ENCODE results near the gene CDK5RAP2. TPM values are rescaled to one million over a fixed set of nuclear protein-coding genes. Genes with fewer than 3 reads are reported as not detected.

CDK5RAP2 gene
- total and polyA plus RNA-seq, 8 donors = 14.8 to 37.1 (median 21.7) TPM

GRCh38 chr9:120436446-120436845, 143.5 kb downstream of the CDK5RAP2 start:
- DNase-seq (no peak), FAIRE-seq (no peak), ATAC-seq (no peak)
- peaks cover 0 to 7% (median 0%) of the 10 kb centered on the region in 3 donors for H3K4me1 ChIP-seq
- no peak for TF ChIP-seq CTCF (IDR thresholded peaks at IDR 0.05)
- H3K27ac ChIP-seq = no peak overlapping the region
- peaks cover 0 to 9% (median 0%) of the 10 kb centered on the region in 3 donors for H3K36me3 ChIP-seq
- WGBS, 2 donors = 88 to 90% methylated on average over 3 of the region's 3 CpGs
- H3K4me3 ChIP-seq = no peak overlapping the region
- no peaks in the 10 kb centered on the region for H3K9me3 ChIP-seq
- intact Hi-C loops (cut with DNase I) = no loop called here
- no peaks in the 10 kb centered on the region for H3K27me3 ChIP-seq

- Histone ChIP-seq H3K36me3 (peaks cover 0 to 9% (median 0%) of the 10 kb centered on the region in 3 donors), H3K4me1 (peaks cover 0 to 7% (median 0%) of the 10 kb centered on the region in 3 donors), H3K27me3 (no peaks in the 10 kb centered on the region), H3K9me3 (no peaks in the 10 kb centered on the region), H3K27ac (no peak overlapping the region), H3K4me3 (no peak overlapping the region)
- peak; percentile 29 for FAIRE-seq
- no peak for TF ChIP-seq CTCF (IDR thresholded peaks at IDR 0.05)
- intact Hi-C loops (cut with DNase I) = no loop called here
- 95 to 96% methylated on average over 1 of the region's 1 CpG for WGBS, 2 donors
- no peak for DNase-seq
- ATAC-seq = peak in 1 of 4 donors; percentile 24
Observed at GRCh38 chr9:120435091-120435490, 144.9 kb downstream of the CDK5RAP2 start.

GRCh38 chr9:120434532-120434931, 145.4 kb downstream of the CDK5RAP2 start:
- H3K27ac ChIP-seq = no peak overlapping the region
- no peak overlapping the region for H3K4me3 ChIP-seq
- TF ChIP-seq CTCF (IDR thresholded peaks at IDR 0.05) = no peak
- no peaks in the 10 kb centered on the region for H3K27me3 ChIP-seq
- intact Hi-C loops (cut with DNase I) = no loop called here
- no peaks in the 10 kb centered on the region for H3K9me3 ChIP-seq
- DNase-seq (no peak), ATAC-seq (peak in 2 of 4 donors; percentile 37 to 50), FAIRE-seq (no peak)
- WGBS, 2 donors = 89 to 90% methylated on average over 6 of the region's 6 CpGs
- H3K36me3 ChIP-seq = peaks cover 0 to 9% (median 0%) of the 10 kb centered on the region in 3 donors
- H3K4me1 ChIP-seq = peaks cover 0 to 7% (median 0%) of the 10 kb centered on the region in 3 donors

- Histone ChIP-seq H3K27me3 (no peaks in the 10 kb centered on the region), H3K27ac (no peak overlapping the region), H3K4me3 (no peak overlapping the region), H3K9me3 (no peaks in the 10 kb centered on the region), H3K4me1 (peaks cover 0 to 7% (median 0%) of the 10 kb centered on the region in 3 donors), H3K36me3 (peaks cover 0 to 5% (median 0%) of the 10 kb centered on the region in 3 donors)
- intact Hi-C loops (cut with DNase I) = no loop called here
- ATAC-seq = no peak
- no peak for DNase-seq
- TF ChIP-seq CTCF (IDR thresholded peaks at IDR 0.05) = no peak
- 94% methylated on average over 4 of the region's 4 CpGs for WGBS, 2 donors
- FAIRE-seq = no peak
Observed at GRCh38 chr9:120433701-120434100, 146.3 kb downstream of the CDK5RAP2 start.

- intact Hi-C loops (cut with DNase I) = no loop called here
- no peaks in the 10 kb centered on the region for H3K9me3 ChIP-seq
- H3K4me1 ChIP-seq = no peaks in the 10 kb centered on the region
- no peak overlapping the region for H3K27ac ChIP-seq
- FAIRE-seq (no peak), ATAC-seq (no peak), DNase-seq (no peak)
- 97% methylated on average over 3 of the region's 3 CpGs for WGBS, 2 donors
- H3K27me3 ChIP-seq = no peaks in the 10 kb centered on the region
- no peak for TF ChIP-seq CTCF (IDR thresholded peaks at IDR 0.05)
- no peak overlapping the region for H3K4me3 ChIP-seq
- no peaks in the 10 kb centered on the region for H3K36me3 ChIP-seq
Observed at GRCh38 chr9:120432600-120432999, 147.4 kb downstream of the CDK5RAP2 start.
